Suprapubic skin (tissue), 4 donors: ENCODE data around the gene WWOX. TPM values are rescaled to one million over a fixed set of nuclear protein-coding genes. Genes with fewer than 3 reads are reported as not detected.

Source experiments
- DNase-seq, 2 donors: peaks; one replicate each; pipeline ENCODE4 v3.0.0-alpha.2; 2019; ENCODE audit warnings: low spot score in 2 of 2
- H3K27ac ChIP-seq: fragments of 200-600 bp; sonication (generic); one replicate; pipeline ENCODE4 v1.5.1; 2019
- H3K27me3 ChIP-seq: fragments of 200-600 bp; sonication (generic); one replicate; pipeline ENCODE4 v1.5.1; 2019
- H3K36me3 ChIP-seq: fragments of 200-600 bp; sonication (generic); one replicate; pipeline ENCODE4 v1.5.1; 2019
- H3K4me1 ChIP-seq: fragments of 200-600 bp; sonication (generic); one replicate; pipeline ENCODE4 v1.5.1; 2019
- H3K4me3 ChIP-seq: fragments of 200-600 bp; sonication (generic); one replicate; pipeline ENCODE4 v1.5.1; 2019; ENCODE audit warnings: mild to moderate bottlenecking
- H3K9me3 ChIP-seq: fragments of 200-600 bp; sonication (generic); one replicate; pipeline ENCODE4 v1.5.1; 2019
- EP300 ChIP-seq: sonication (generic); formaldehyde crosslinking; IDR thresholded peaks from one replicate; pipeline ENCODE4 v1.6.1; 2017; ENCODE audit warnings: antibody characterized with exemption
- POLR2A ChIP-seq, 2 donors: fragments of 450-650 bp; IDR thresholded peaks; one replicate each; pipeline ENCODE4 v1.6.1; 2017; ENCODE audit warnings: antibody characterized with exemption in 2 of 2, mild to moderate bottlenecking in 2 of 2, moderate library complexity in 2 of 2
- POLR2AphosphoS5 ChIP-seq, 3 donors: sonication (generic); formaldehyde crosslinking; IDR thresholded peaks; one replicate each; pipeline ENCODE4 v1.6.1; 2017; ENCODE audit warnings: antibody characterized with exemption in 3 of 3
- WGBS: methylation state at CpG from one replicate; pipeline ENCODE4 v1.1.5; 2018; 5-methylcytosine and 5-hydroxymethylcytosine counted together
- total RNA-seq, 4 donors: library from RNA; depleted of rRNA; stranded (reverse); fragments of >200 nt; gene quantifications; one replicate each; pipeline ENCODE4 v1.1.0, GENCODE V29; 2016
- TF ChIP-seq, protein P1 (sequence below), 2 donors: fragments of 200-600 bp in 1 of 2; fragments of 450-650 bp in 1 of 2; sonication (generic) in 1 of 2; IDR thresholded peaks; one replicate each; pipeline ENCODE4 v1.5.1; 2016 to 2019; ENCODE audit warnings: antibody characterized with exemption in 2 of 2, mild to moderate bottlenecking in 1 of 2, moderate library complexity in 1 of 2

Gene WWOX
- total RNA-seq, 4 donors from 2014 or later, result 29.6 to 104 (median 47.3) TPM

DNA sequence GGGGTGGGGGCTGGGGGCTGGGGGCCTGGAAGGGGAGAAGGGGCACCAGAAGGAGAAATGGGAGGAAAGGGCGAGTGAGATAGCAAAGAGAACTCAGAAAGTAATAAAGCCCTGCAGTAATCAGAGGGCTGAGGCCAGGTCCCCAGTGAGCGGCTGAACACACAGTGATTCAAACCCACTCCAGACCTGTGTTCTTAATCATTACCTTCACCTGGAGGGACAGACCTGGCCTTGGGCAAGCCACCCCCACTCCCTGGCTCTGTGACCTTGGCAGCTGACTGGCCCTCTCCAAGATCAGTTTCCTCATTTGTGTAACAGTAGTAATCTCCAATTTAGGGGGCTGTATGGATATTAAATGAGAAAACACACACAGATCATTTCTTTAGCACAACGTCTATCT, 150.4 kb downstream of the WWOX start:
- no peak for DNase-seq
- H3K4me3 ChIP-seq, result no peak overlapping the region
- TF ChIP-seq POLR2AphosphoS5 (IDR thresholded peaks at IDR 0.05) (no peak), EP300 (no peak), POLR2A (IDR thresholded peaks at IDR 0.05) (no peak)
- TF ChIP-seq, protein P1, sequence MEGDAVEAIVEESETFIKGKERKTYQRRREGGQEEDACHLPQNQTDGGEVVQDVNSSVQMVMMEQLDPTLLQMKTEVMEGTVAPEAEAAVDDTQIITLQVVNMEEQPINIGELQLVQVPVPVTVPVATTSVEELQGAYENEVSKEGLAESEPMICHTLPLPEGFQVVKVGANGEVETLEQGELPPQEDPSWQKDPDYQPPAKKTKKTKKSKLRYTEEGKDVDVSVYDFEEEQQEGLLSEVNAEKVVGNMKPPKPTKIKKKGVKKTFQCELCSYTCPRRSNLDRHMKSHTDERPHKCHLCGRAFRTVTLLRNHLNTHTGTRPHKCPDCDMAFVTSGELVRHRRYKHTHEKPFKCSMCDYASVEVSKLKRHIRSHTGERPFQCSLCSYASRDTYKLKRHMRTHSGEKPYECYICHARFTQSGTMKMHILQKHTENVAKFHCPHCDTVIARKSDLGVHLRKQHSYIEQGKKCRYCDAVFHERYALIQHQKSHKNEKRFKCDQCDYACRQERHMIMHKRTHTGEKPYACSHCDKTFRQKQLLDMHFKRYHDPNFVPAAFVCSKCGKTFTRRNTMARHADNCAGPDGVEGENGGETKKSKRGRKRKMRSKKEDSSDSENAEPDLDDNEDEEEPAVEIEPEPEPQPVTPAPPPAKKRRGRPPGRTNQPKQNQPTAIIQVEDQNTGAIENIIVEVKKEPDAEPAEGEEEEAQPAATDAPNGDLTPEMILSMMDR (IDR thresholded peaks at IDR 0.05), result no peak
- 89% methylated on average over 3 of the region's 3 CpGs for WGBS
- no peaks in the 10 kb centered on the region for H3K4me1 ChIP-seq
- no peaks in the 10 kb centered on the region for H3K36me3 ChIP-seq
- H3K27ac ChIP-seq, result no peak overlapping the region
- H3K9me3 ChIP-seq, result no peaks in the 10 kb centered on the region
- H3K27me3 ChIP-seq, result no peaks in the 10 kb centered on the region

DNA sequence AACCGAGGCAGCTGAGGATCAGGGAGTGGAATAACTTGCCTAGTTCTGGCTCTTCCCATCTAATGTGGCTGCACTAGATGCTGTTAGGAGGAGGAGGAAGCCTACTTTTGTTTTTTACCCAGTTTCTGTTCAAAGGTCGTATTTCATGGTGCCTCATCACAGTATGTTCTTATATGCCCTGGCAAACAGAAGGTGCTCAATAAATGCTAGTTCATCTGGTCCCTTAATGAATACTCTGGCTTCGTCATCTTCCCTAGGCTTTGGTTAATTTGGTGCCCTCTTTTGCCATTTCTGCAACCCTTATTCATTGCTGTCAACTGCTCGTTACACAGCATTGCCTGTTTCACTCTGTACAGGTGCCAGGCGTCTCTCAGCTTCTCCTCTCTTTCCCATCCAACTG, 151.7 kb downstream of the WWOX start:
- no peak overlapping the region for H3K4me3 ChIP-seq
- no peak for DNase-seq
- no peaks in the 10 kb centered on the region for H3K4me1 ChIP-seq
- H3K9me3 ChIP-seq, result no peaks in the 10 kb centered on the region
- H3K27me3 ChIP-seq, result no peaks in the 10 kb centered on the region
- WGBS, result 93% methylated on average over 5 of the region's 5 CpGs
- no peak overlapping the region for H3K27ac ChIP-seq
- TF ChIP-seq, protein P1 (IDR thresholded peaks at IDR 0.05), result no peak
- TF ChIP-seq POLR2AphosphoS5 (IDR thresholded peaks at IDR 0.05) (no peak), POLR2A (IDR thresholded peaks at IDR 0.05) (no peak), EP300 (no peak)
- H3K36me3 ChIP-seq, result no peaks in the 10 kb centered on the region

DNA sequence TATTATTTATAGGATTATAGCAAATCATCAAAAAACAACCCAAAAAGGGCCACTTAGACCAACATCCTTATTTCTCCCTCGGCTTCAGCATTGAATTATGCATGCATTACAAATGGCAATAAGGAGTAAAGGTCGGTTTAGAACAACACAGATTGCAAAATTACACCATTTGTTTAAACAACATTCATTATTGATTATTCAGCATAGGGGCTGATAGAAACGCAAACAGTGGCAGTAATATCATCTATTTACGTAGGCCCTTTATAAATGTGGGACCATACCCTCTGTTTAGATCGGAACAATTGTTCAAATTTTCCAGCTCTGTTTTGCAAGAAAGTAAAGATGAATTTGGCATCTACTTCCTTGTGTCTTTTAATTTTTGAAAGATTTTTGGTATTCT, 153.3 kb downstream of the WWOX start:
- DNase-seq, result no peak
- TF ChIP-seq POLR2A (IDR thresholded peaks at IDR 0.05), result no peak
- TF ChIP-seq EP300, result no peak
- TF ChIP-seq, protein P1 (IDR thresholded peaks at IDR 0.05), result no peak
- no peak for TF ChIP-seq POLR2AphosphoS5 (IDR thresholded peaks at IDR 0.05)
- Histone ChIP-seq H3K27ac (no peak overlapping the region), H3K9me3 (no peaks in the 10 kb centered on the region), H3K4me1 (no peaks in the 10 kb centered on the region), H3K27me3 (no peaks in the 10 kb centered on the region), H3K4me3 (no peak overlapping the region), H3K36me3 (no peaks in the 10 kb centered on the region)
- WGBS, result 92% methylated on average over 5 of the region's 5 CpGs

DNA sequence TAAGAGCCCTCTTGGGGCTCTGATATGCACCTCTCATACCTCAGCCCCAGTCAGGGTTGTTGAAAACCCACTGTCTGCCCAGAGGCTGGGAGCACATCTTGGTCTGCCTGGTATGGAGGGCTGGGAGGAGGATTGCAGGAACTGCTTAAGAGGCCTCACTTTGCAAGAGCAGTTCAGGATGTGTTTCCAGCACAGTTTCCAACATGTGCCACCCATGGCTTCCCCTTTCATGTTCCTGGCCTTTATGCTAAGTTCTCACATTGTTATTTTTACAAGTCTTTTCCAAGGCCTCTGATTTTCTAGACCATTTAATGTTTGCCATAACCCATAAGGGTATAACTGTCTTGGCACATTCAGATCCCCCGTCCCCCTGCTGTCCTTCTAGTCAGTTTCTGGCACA, 155.4 kb downstream of the WWOX start:
- 97% methylated on average over 1 of the region's 1 CpG for WGBS
- no peak for TF ChIP-seq EP300
- TF ChIP-seq, protein P1 (IDR thresholded peaks at IDR 0.05), result no peak
- no peak for TF ChIP-seq POLR2AphosphoS5 (IDR thresholded peaks at IDR 0.05)
- no peak for TF ChIP-seq POLR2A (IDR thresholded peaks at IDR 0.05)
- Histone ChIP-seq H3K27ac (no peak overlapping the region), H3K9me3 (no peaks in the 10 kb centered on the region), H3K4me1 (peaks cover 5% of the 10 kb centered on the region), H3K4me3 (no peak overlapping the region), H3K27me3 (no peaks in the 10 kb centered on the region), H3K36me3 (no peaks in the 10 kb centered on the region)
- DNase-seq, result no peak

DNA sequence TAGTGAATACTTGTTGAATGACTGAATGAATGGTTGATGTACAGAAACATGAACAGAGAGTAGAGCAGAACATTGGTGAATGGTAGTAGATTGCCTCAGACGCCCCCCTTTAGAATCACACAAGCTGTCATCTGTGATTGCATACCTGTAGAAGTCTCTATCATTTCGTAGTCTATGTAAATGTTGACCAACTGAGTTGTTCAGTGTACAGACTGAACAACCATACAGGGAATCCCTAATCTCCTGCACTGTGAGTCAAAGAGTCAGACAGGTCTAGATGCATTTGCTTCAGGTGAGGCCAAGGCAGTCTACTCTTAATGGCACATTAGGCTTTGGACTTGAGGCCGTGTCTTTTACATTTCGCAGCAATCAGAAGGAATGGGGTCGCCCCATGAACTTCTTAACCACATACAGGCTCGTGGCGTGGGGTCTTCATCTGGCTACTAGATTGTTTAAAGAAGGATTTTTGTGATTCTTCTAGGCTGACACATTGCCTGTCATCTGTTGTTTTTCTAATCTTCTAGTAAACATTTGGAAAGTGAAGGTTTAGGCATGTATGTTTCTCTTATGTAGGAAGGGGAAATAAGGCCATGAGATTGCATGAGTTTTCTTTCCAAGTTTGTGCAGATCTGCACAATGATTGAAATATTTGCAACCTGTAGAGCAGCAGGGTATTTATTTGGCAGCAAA, 157.4 kb downstream of the WWOX start:
- peaks cover 5% of the 10 kb centered on the region for H3K4me1 ChIP-seq
- WGBS, result 88% methylated on average over 7 of the region's 7 CpGs
- no peaks in the 10 kb centered on the region for H3K9me3 ChIP-seq
- no peak overlapping the region for H3K4me3 ChIP-seq
- no peaks in the 10 kb centered on the region for H3K36me3 ChIP-seq
- TF ChIP-seq, protein P1 (IDR thresholded peaks at IDR 0.05), result no peak
- TF ChIP-seq EP300, result no peak
- TF ChIP-seq POLR2A (IDR thresholded peaks at IDR 0.05), result no peak
- TF ChIP-seq POLR2AphosphoS5 (IDR thresholded peaks at IDR 0.05), result no peak
- no peaks in the 10 kb centered on the region for H3K27me3 ChIP-seq
- no peak overlapping the region for H3K27ac ChIP-seq
- no peak for DNase-seq
